ENCODE data around the gene PIGC.

DNA sequence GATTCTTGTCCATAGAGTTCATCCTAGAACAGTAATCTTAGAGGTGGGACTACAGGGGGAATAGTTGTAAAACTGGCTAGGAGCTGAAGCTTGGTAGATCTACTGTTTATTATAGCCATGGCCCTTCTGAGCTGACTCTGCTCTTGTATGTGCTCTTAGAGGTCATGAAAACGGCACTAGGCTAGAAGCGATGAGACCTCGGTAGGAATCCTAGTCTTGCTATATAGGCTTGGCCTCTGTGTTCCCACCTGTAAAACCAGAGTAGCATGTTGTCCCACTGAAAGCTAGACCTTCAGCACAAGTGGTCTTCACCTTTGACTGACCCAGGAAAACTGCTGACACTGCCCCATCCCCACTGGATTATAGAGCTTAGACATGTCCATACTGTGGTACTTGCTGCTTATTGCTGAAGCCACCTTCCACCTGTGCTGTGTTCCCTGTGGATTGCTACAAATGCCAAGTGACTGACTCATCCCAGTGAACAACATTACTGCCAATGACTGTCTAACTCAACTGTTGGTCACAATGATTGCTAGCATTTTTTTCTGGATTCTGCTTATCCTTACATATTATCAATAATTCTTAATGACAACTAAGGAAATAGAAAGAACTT, 23.0 kb upstream of the PIGC start:
- TF ChIP-seq SUZ12 (IDR thresholded peaks at IDR 0.05; ENCODE audit: extremely low read depth, insufficient read depth, insufficient read length) (no peak), YY1 (IDR thresholded peaks at IDR 0.05; ENCODE audit: insufficient read depth, insufficient read length) (no peak)
